ENCODE results near the gene ASCC3.

- TF ChIP-seq CTCF (conservative IDR thresholded peaks at IDR 0.05; ENCODE audit: low read depth, low read length) (no peak), POLR2A (IDR thresholded peaks at IDR 0.05; ENCODE audit: low read depth, low read length) (no peak), CEBPB (IDR thresholded peaks at IDR 0.05; ENCODE audit: low read depth, low read length) (no peak), MAZ (IDR thresholded peaks at IDR 0.05; ENCODE audit: borderline replicate concordance, low read depth, low read length) (no peak), MAFK (IDR thresholded peaks at IDR 0.05; ENCODE audit: low read depth, low read length) (no peak), SMC3 (IDR thresholded peaks at IDR 0.05; ENCODE audit: low read depth, low read length) (no peak), RFX5 (IDR thresholded peaks at IDR 0.05; ENCODE audit: low read depth, low read length) (no peak), MXI1 (IDR thresholded peaks at IDR 0.05; ENCODE audit: borderline replicate concordance, low read depth, low read length) (no peak), CHD1 (IDR thresholded peaks at IDR 0.05; ENCODE audit: low read depth, low read length) (no peak), ELK1 (IDR thresholded peaks at IDR 0.05; ENCODE audit: borderline replicate concordance, low read depth, low read length) (no peak), USF2 (IDR thresholded peaks at IDR 0.05; ENCODE audit: low read depth, low read length) (no peak)
Measured at GRCh38 chr6:100493206-100493888, 387.8 kb downstream of the ASCC3 start.
